Transverse colon (tissue), 4 donors: ENCODE data around the gene ZNF783. TPM values are rescaled to one million over a fixed set of nuclear protein-coding genes. Genes with fewer than 3 reads are reported as not detected.
"Not testable (repeated sequence)": the region's sequence is repeated elsewhere in the genome, so short reads cannot be mapped to it uniquely, and the experiment has no call there.

Experiments used
- DNase-seq: peaks from one replicate; pipeline ENCODE4 v3.0.0-alpha.2; 2019
- H3K27ac ChIP-seq, 4 donors: fragments of 200-600 bp; sonication (generic); 2 replicates each; pipeline ENCODE4 v1.5.1; 2016 to 2018; ENCODE audit warnings: inconsistent platforms in 4 of 4
- H3K27me3 ChIP-seq: fragments of 200-600 bp; sonication (generic); 2 replicates; pipeline ENCODE4 v1.5.1; 2017; ENCODE audit warnings: inconsistent platforms
- H3K36me3 ChIP-seq, 4 donors: fragments of 200-600 bp; sonication (generic); 2 replicates each; pipeline ENCODE4 v1.5.1; 2017 to 2019; ENCODE audit warnings: inconsistent platforms in 4 of 4
- H3K4me1 ChIP-seq, 4 donors: fragments of 200-600 bp; sonication (generic); 2 replicates each; pipeline ENCODE4 v1.5.1; 2017 to 2020; ENCODE audit warnings: inconsistent platforms in 4 of 4
- H3K4me3 ChIP-seq, 4 donors: fragments of 200-600 bp; sonication (generic); 1 replicate in 1 of 4; 2 replicates in 3 of 4; pipeline versions ENCODE4 v1.5.1 to v1.6.1; 2017 to 2019; ENCODE audit warnings: inconsistent platforms in 4 of 4
- H3K9me3 ChIP-seq, 2 donors: fragments of 200-600 bp; sonication (generic); 2 replicates each; pipeline ENCODE4 v1.5.1; 2017 to 2019; ENCODE audit warnings: inconsistent platforms in 2 of 2
- EP300 ChIP-seq: sonication (generic); formaldehyde crosslinking; IDR thresholded peaks from one replicate; pipeline ENCODE4 v1.6.1; 2017; ENCODE audit warnings: antibody characterized with exemption, low read depth
- POLR2A ChIP-seq: fragments of 450-650 bp; IDR thresholded peaks from one replicate; pipeline ENCODE4 v1.6.1; 2016; ENCODE audit warnings: antibody characterized with exemption, mild to moderate bottlenecking, moderate library complexity
- POLR2AphosphoS5 ChIP-seq, 3 donors: sonication (generic); formaldehyde crosslinking; IDR thresholded peaks; one replicate each; pipeline ENCODE4 v1.6.1; 2016; ENCODE audit warnings: antibody characterized with exemption in 3 of 3
- WGBS, 2 donors: methylation state at CpG; one replicate each; pipeline ENCODE4 v1.1.5; 2018; ENCODE audit warnings: low coverage in 1 of 2; 5-methylcytosine and 5-hydroxymethylcytosine counted together
- in situ Hi-C, 4 donors: fragments of 200-750 bp; cut with MboI; loops; one replicate each; pipeline versions ENCODE4 v1.15.0 to v1.15.1; 2017; ENCODE audit warnings: low sequenced_read_pairs in 3 of 4, low pct_ligation_motif_present in 1 of 4, low pct_unique_long_range_greater_than_20kb in 1 of 4
- intact Hi-C: fragments of 100-400 bp; cut with DNase I; formaldehyde crosslinking; loops from one replicate; pipeline ENCODE4 v1.15.1; 2023; ENCODE audit warnings: low total_unique reads
- total RNA-seq, 4 donors: library from RNA; depleted of rRNA; stranded (reverse); fragments of >200 nt; gene quantifications; one replicate each; pipeline ENCODE4 v1.1.0, GENCODE V29; 2016
- TF ChIP-seq, protein P1 (sequence below), 5 experiments: fragments of 200-600 bp in 3 of 5; fragments of 450-650 bp in 2 of 5; sonication (generic) in 3 of 5; IDR thresholded peaks; 1 replicate in 2 of 5; 2 replicates in 3 of 5; pipeline ENCODE4 v1.5.1; 2016 to 2017; ENCODE audit warnings: antibody characterized with exemption in 5 of 5, inconsistent platforms in 3 of 5, mild to moderate bottlenecking in 2 of 5, moderate library complexity in 1 of 5

Gene ZNF783
- total RNA-seq, 4 donors from 2014 or later = 9.0 to 28.7 (median 17.9) TPM

GRCh38 chr7:149224352-149224751, 37.6 kb upstream of the ZNF783 start:
- intact Hi-C loops (no loop called here), in situ Hi-C loops (no loop called here)
- DNase-seq = no peak
- TF ChIP-seq POLR2AphosphoS5 (IDR thresholded peaks at IDR 0.05) (no peak), EP300 (no peak), POLR2A (no peak)
- TF ChIP-seq, protein P1, sequence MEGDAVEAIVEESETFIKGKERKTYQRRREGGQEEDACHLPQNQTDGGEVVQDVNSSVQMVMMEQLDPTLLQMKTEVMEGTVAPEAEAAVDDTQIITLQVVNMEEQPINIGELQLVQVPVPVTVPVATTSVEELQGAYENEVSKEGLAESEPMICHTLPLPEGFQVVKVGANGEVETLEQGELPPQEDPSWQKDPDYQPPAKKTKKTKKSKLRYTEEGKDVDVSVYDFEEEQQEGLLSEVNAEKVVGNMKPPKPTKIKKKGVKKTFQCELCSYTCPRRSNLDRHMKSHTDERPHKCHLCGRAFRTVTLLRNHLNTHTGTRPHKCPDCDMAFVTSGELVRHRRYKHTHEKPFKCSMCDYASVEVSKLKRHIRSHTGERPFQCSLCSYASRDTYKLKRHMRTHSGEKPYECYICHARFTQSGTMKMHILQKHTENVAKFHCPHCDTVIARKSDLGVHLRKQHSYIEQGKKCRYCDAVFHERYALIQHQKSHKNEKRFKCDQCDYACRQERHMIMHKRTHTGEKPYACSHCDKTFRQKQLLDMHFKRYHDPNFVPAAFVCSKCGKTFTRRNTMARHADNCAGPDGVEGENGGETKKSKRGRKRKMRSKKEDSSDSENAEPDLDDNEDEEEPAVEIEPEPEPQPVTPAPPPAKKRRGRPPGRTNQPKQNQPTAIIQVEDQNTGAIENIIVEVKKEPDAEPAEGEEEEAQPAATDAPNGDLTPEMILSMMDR (IDR thresholded peaks at IDR 0.05) = no peak
- Histone ChIP-seq H3K36me3 (peaks cover 0 to 18% (median 6%) of the 10 kb centered on the region in 4 donors), H3K4me3 (no peak overlapping the region), H3K27ac (no peak overlapping the region), H3K4me1 (peaks cover 0 to 3% (median 0%) of the 10 kb centered on the region in 4 donors), H3K9me3 (no peaks in the 10 kb centered on the region), H3K27me3 (no peaks in the 10 kb centered on the region)
- 96 to 100% methylated on average over 7 to 30 of the region's 37 CpGs for WGBS, 2 donors

- H3K27ac ChIP-seq = no peak overlapping the region
- H3K4me3 ChIP-seq = no peak overlapping the region
- DNase-seq = no peak
- H3K36me3 ChIP-seq = peaks cover 0 to 12% (median 6%) of the 10 kb centered on the region in 4 donors
- intact Hi-C loops = no loop called here
- in situ Hi-C loops = no loop called here
- no peak for TF ChIP-seq EP300
- TF ChIP-seq, protein P1 (IDR thresholded peaks at IDR 0.05) = no peak
- no peak for TF ChIP-seq POLR2AphosphoS5 (IDR thresholded peaks at IDR 0.05)
- TF ChIP-seq POLR2A = no peak
- no peaks in the 10 kb centered on the region for H3K27me3 ChIP-seq
- WGBS, 2 donors = 93 to 100% methylated on average over 2 to 19 of the region's 19 CpGs
- no peaks in the 10 kb centered on the region for H3K9me3 ChIP-seq
- peaks cover 0 to 3% (median 0%) of the 10 kb centered on the region in 4 donors for H3K4me1 ChIP-seq
Measured at GRCh38 chr7:149225106-149225505, 36.9 kb upstream of the ZNF783 start.

- intact Hi-C loops (no loop called here), in situ Hi-C loops (no loop called here)
- peaks cover 0 to 9% (median 3%) of the 10 kb centered on the region in 4 donors for H3K36me3 ChIP-seq
- H3K27ac ChIP-seq = no peak overlapping the region
- TF ChIP-seq POLR2A (no peak), POLR2AphosphoS5 (IDR thresholded peaks at IDR 0.05) (no peak), EP300 (no peak)
- TF ChIP-seq, protein P1 (IDR thresholded peaks at IDR 0.05) = no peak
- H3K4me3 ChIP-seq = no peak overlapping the region
- no peaks in the 10 kb centered on the region for H3K9me3 ChIP-seq
- H3K4me1 ChIP-seq = peaks cover 0 to 3% (median 0%) of the 10 kb centered on the region in 4 donors
- no peak for DNase-seq
- H3K27me3 ChIP-seq = no peaks in the 10 kb centered on the region
- WGBS, 2 donors = 93% methylated on average over 22 of the region's 22 CpGs; no CpG with 5 or more reads in 1 of the 2 donors
Measured at GRCh38 chr7:149225656-149226055, 36.3 kb upstream of the ZNF783 start.

DNA sequence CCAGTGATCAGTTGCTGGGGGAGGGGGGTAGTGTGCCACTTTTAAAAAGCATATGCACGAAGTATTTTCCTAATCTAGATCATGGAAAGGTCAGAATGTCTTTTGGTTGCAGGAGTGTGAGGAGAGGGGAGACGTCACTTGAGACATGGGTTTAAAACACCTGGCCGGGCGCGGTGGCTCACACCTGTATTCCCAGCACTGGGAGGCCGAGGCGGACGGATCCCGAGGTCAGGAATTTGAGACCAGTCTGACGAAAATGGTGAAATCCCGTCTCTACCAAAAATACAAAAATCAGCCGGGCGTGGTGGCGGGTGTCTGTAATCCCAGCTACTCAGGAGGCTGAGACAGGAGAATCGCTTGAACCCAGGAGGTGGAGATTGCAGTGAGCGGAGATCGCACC, 35.6 kb upstream of the ZNF783 start:
- intact Hi-C loops, H3K27me3 ChIP-seq, H3K4me3 ChIP-seq, DNase-seq, H3K27ac ChIP-seq, H3K36me3 ChIP-seq, H3K4me1 ChIP-seq, in situ Hi-C loops, H3K9me3 ChIP-seq: not testable (repeated sequence)
- WGBS, 2 donors = 64 to 93% methylated on average over 2 to 17 of the region's 17 CpGs

- in situ Hi-C loops (no loop called here), intact Hi-C loops (no loop called here)
- no peak for DNase-seq
- Histone ChIP-seq H3K4me1 (peaks cover 0 to 3% (median 0%) of the 10 kb centered on the region in 4 donors), H3K4me3 (no peak overlapping the region), H3K27ac (no peak overlapping the region), H3K36me3 (peaks cover 0 to 8% (median 3%) of the 10 kb centered on the region in 4 donors), H3K9me3 (no peaks in the 10 kb centered on the region), H3K27me3 (no peaks in the 10 kb centered on the region)
- TF ChIP-seq POLR2A (no peak), POLR2AphosphoS5 (IDR thresholded peaks at IDR 0.05) (no peak), EP300 (no peak)
- TF ChIP-seq, protein P1 (IDR thresholded peaks at IDR 0.05) = no peak
- 0 to 85% methylated on average over 1 to 6 of the region's 6 CpGs for WGBS, 2 donors
Measured at GRCh38 chr7:149226840-149227494, 35.0 kb upstream of the ZNF783 start.
